Measurements from ENCODE around the gene ATE1.

GRCh38 chr10:121811386-121811785 lies 116.4 kb downstream of the ATE1 start:
- TF ChIP-seq CTCF (IDR thresholded peaks at IDR 0.05) (no peak), GRHL2 (CRISPR knock-in tag; IDR thresholded peaks at IDR 0.05; ENCODE audit: insufficient replicate concordance, severe bottlenecking) (no peak), ETV6 (CRISPR knock-in tag; IDR thresholded peaks at IDR 0.05) (no peak), MAX (CRISPR knock-in tag; IDR thresholded peaks at IDR 0.05) (no peak), ZNF532 (CRISPR knock-in tag; IDR thresholded peaks at IDR 0.05; ENCODE audit: borderline replicate concordance) (no peak), ATF6 (CRISPR knock-in tag; IDR thresholded peaks at IDR 0.05) (no peak)

Measured in WTC11 (cell line).